Keratinocyte (primary cell): ENCODE results near the gene BBX. TPM values are rescaled to one million over a fixed set of nuclear protein-coding genes. Genes with fewer than 3 reads are reported as not detected.

ENCODE experiments used
- DNase-seq: peaks from one replicate; pipeline ENCODE4 v3.0.0-alpha.2; 2011; ENCODE audit warnings: low read depth, missing footprints, low spot score
- FAIRE-seq: peaks from 2 replicates; lab custom pipeline; 2011; peaks lifted over from hg19 to GRCh38; lab: Jason Lieb, UNC
- H2AFZ ChIP-seq: 2 replicates; pipeline ENCODE4 v1.6.0; 2012; ENCODE audit warnings: low read length, control low read depth, inconsistent platforms; ENCODE audit not compliant: control insufficient read depth
- H3K27ac ChIP-seq: 2 replicates; pipeline ENCODE4 v1.5.1; 2011; ENCODE audit warnings: low read length; ENCODE audit not compliant: control insufficient read depth, insufficient read depth
- H3K27me3 ChIP-seq: 3 replicates; pipeline ENCODE4 v1.6.0; 2011; ENCODE audit warnings: low read length; ENCODE audit not compliant: control insufficient read depth, insufficient read depth; ENCODE audit errors: extremely low read depth
- H3K36me3 ChIP-seq, 2 experiments: 2 replicates in 1 of 2; 3 replicates in 1 of 2; pipeline ENCODE4 v1.5.1; 2011; ENCODE audit warnings: low read length in 2 of 2, mild to moderate bottlenecking in 1 of 2; ENCODE audit not compliant: control insufficient read depth in 2 of 2, insufficient read depth in 2 of 2; ENCODE audit errors: extremely low read depth in 1 of 2
- H3K4me1 ChIP-seq: 3 replicates; pipeline ENCODE4 v1.5.1; 2011; ENCODE audit warnings: low read length; ENCODE audit not compliant: control insufficient read depth, insufficient read depth; ENCODE audit errors: extremely low read depth
- H3K4me2 ChIP-seq: 3 replicates; pipeline ENCODE4 v1.6.0; 2011; ENCODE audit warnings: low read depth, low read length; ENCODE audit not compliant: control insufficient read depth, insufficient read depth; ENCODE audit errors: extremely low read depth
- H3K4me3 ChIP-seq, 3 experiments: fragments of 200-600 bp in 1 of 3; sonication (generic) in 1 of 3; 2 replicates in 2 of 3; 3 replicates in 1 of 3; pipeline ENCODE4 v1.5.1; 2011 to 2016; ENCODE audit warnings: low read length in 3 of 3, mild to moderate bottlenecking in 3 of 3, control low read depth in 2 of 3, inconsistent platforms in 1 of 3, low read depth in 1 of 3, mixed read lengths in 1 of 3, mixed run types in 1 of 3, moderate library complexity in 1 of 3; ENCODE audit not compliant: control insufficient read depth in 2 of 3, insufficient read depth in 2 of 3; ENCODE audit errors: extremely low read depth in 1 of 3
- H3K79me2 ChIP-seq: 2 replicates; pipeline ENCODE4 v1.6.0; 2012; ENCODE audit warnings: low read length; ENCODE audit not compliant: control insufficient read depth, insufficient read depth
- H3K9ac ChIP-seq: 3 replicates; pipeline ENCODE4 v1.6.0; 2011; ENCODE audit warnings: low read length; ENCODE audit not compliant: control insufficient read depth, insufficient read depth; ENCODE audit errors: extremely low read depth
- H3K9me1 ChIP-seq: 3 replicates; pipeline ENCODE4 v1.6.0; 2011; ENCODE audit warnings: low read length; ENCODE audit not compliant: control insufficient read depth, insufficient read depth; ENCODE audit errors: extremely low read depth
- H3K9me3 ChIP-seq: 2 replicates; pipeline ENCODE4 v1.5.1; 2012; ENCODE audit warnings: low read depth, low read length; ENCODE audit not compliant: control insufficient read depth
- H4K20me1 ChIP-seq: 3 replicates; pipeline ENCODE4 v1.6.0; 2011; ENCODE audit warnings: low read length; ENCODE audit not compliant: control insufficient read depth, insufficient read depth; ENCODE audit errors: extremely low read depth
- EZH2 ChIP-seq: IDR thresholded peaks from one replicate; pipeline ENCODE4 v1.6.1; 2012; ENCODE audit warnings: inconsistent platforms, mild to moderate bottlenecking, low read length, moderate library complexity
- dilution Hi-C: fragments of 300-500 bp; cut with MboI; formaldehyde crosslinking; loops from one replicate; pipeline ENCODE4 v1.7.0; 2020; ENCODE audit warnings: low sequenced_read_pairs; ENCODE audit not compliant: extremely low pct_ligation_motif_present
- polyA plus RNA-seq, 5 experiments: library from polyadenylated mRNA; depleted of rRNA in 3 of 5; stranded (reverse) in 3 of 5; stranded (forward) in 1 of 5; unstranded in 1 of 5; fragments of >200 nt; gene quantifications; 1 replicate in 1 of 5; 2 replicates in 3 of 5; 3 replicates in 1 of 5; pipeline versions ENCODE4 v1.2.1 to v1.2.3, GENCODE V29; 2011 to 2012; ENCODE audit warnings: missing spikeins in 2 of 5, low read depth in 1 of 5, low replicate concordance in 1 of 5
- TF ChIP-seq, protein P1 (sequence below), 3 experiments: IDR thresholded peaks in 1 of 3; conservative IDR thresholded peaks in 1 of 3; optimal IDR thresholded peaks in 1 of 3; 2 replicates in 2 of 3; 3 replicates in 1 of 3; pipeline versions ENCODE3 to v1.5.1; 2011; ENCODE audit warnings: low read length in 3 of 3, mild to moderate bottlenecking in 3 of 3, moderate library complexity in 2 of 3, control low read depth in 1 of 3, inconsistent platforms in 1 of 3; ENCODE audit not compliant: insufficient read depth in 2 of 3; ENCODE audit errors: extremely low read depth in 1 of 3

BBX gene
- polyA plus RNA-seq, 1 donor (not counting 4 experiments of a cell fraction or from before 2014, with no cell fraction given): 43.4 TPM

GRCh38 chr3:107718547-107718946 lies 195.8 kb downstream of the BBX start:
- no peaks in the 10 kb centered on the region for H3K4me1 ChIP-seq
- no peaks in the 10 kb centered on the region for H3K79me2 ChIP-seq
- H4K20me1 ChIP-seq: no peaks in the 10 kb centered on the region
- no peaks in the 10 kb centered on the region for H3K9me1 ChIP-seq
- H2AFZ ChIP-seq: no peak overlapping the region
- no peak overlapping the region for H3K4me3 ChIP-seq
- TF ChIP-seq, protein P1, sequence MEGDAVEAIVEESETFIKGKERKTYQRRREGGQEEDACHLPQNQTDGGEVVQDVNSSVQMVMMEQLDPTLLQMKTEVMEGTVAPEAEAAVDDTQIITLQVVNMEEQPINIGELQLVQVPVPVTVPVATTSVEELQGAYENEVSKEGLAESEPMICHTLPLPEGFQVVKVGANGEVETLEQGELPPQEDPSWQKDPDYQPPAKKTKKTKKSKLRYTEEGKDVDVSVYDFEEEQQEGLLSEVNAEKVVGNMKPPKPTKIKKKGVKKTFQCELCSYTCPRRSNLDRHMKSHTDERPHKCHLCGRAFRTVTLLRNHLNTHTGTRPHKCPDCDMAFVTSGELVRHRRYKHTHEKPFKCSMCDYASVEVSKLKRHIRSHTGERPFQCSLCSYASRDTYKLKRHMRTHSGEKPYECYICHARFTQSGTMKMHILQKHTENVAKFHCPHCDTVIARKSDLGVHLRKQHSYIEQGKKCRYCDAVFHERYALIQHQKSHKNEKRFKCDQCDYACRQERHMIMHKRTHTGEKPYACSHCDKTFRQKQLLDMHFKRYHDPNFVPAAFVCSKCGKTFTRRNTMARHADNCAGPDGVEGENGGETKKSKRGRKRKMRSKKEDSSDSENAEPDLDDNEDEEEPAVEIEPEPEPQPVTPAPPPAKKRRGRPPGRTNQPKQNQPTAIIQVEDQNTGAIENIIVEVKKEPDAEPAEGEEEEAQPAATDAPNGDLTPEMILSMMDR (optimal IDR thresholded peaks at IDR 0.05 in 1 of 3, IDR thresholded peaks at IDR 0.05 in 1 of 3, conservative IDR thresholded peaks at IDR 0.05 in 1 of 3; ENCODE audit: extremely low read depth in 1 of 3, insufficient read depth in 2 of 3, low read length in 3 of 3): no peak
- no peak for TF ChIP-seq EZH2
- H3K36me3 ChIP-seq: peaks cover 0 to 2% of the 10 kb centered on the region in 2 experiments
- H3K27ac ChIP-seq: no peak overlapping the region
- H3K27me3 ChIP-seq: no peaks in the 10 kb centered on the region
- dilution Hi-C loops: no loop called here
- no peak overlapping the region for H3K9ac ChIP-seq
- H3K4me2 ChIP-seq: no peak overlapping the region
- H3K9me3 ChIP-seq: no peaks in the 10 kb centered on the region
- FAIRE-seq (no peak), DNase-seq (no peak)

GRCh38 chr3:107727102-107727501 lies 204.3 kb downstream of the BBX start:
- FAIRE-seq (no peak), DNase-seq (no peak)
- no peaks in the 10 kb centered on the region for H3K27me3 ChIP-seq
- no peaks in the 10 kb centered on the region for H4K20me1 ChIP-seq
- no peak overlapping the region for H3K4me2 ChIP-seq
- no peaks in the 10 kb centered on the region for H3K79me2 ChIP-seq
- no peaks in the 10 kb centered on the region for H3K9me1 ChIP-seq
- H3K36me3 ChIP-seq: peaks cover 0 to 4% of the 10 kb centered on the region in 2 experiments
- no peak for TF ChIP-seq EZH2
- TF ChIP-seq, protein P1 (optimal IDR thresholded peaks at IDR 0.05 in 1 of 3, IDR thresholded peaks at IDR 0.05 in 1 of 3, conservative IDR thresholded peaks at IDR 0.05 in 1 of 3; ENCODE audit: extremely low read depth in 1 of 3, insufficient read depth in 2 of 3, low read length in 3 of 3): no peak
- H2AFZ ChIP-seq: no peak overlapping the region
- H3K9ac ChIP-seq: no peak overlapping the region
- no peak overlapping the region for H3K4me3 ChIP-seq
- H3K4me1 ChIP-seq: peaks cover 6% of the 10 kb centered on the region
- H3K9me3 ChIP-seq: no peaks in the 10 kb centered on the region
- dilution Hi-C loops: no loop called here
- no peak overlapping the region for H3K27ac ChIP-seq
